SK-N-MC (cell line): ENCODE results near the gene CPSF7.
"Not testable (repeated sequence)": the region's sequence is repeated elsewhere in the genome, so short reads cannot be mapped to it uniquely, and the experiment has no call there.

Experiments
- DNase-seq: peaks from one replicate; pipeline ENCODE4 v3.0.0-alpha.2; 2011; ENCODE audit warnings: low read depth, low spot score
- H3K27ac ChIP-seq: fragments of 200-600 bp; sonication (generic); 2 replicates; pipeline ENCODE4 v1.5.1; 2016; ENCODE audit warnings: mixed run types
- H3K36me3 ChIP-seq: fragments of 200-600 bp; sonication (generic); 2 replicates; pipeline ENCODE4 v1.6.1; 2017; ENCODE audit warnings: antibody characterized with exemption, low read length, mixed read lengths; ENCODE audit not compliant: insufficient read depth
- H3K4me3 ChIP-seq: fragments of 200-600 bp; sonication (generic); 2 replicates; pipeline ENCODE4 v1.5.1; 2016
- H3K9ac ChIP-seq: fragments of 200-600 bp; sonication (generic); 2 replicates; pipeline ENCODE4 v1.8.0; 2017; ENCODE audit warnings: mixed run types, mixed read lengths; ENCODE audit not compliant: insufficient read length
- H3K9me3 ChIP-seq: fragments of 200-600 bp; sonication (generic); 2 replicates; pipeline ENCODE4 v1.6.1; 2017; ENCODE audit warnings: low read depth, mild to moderate bottlenecking, antibody characterized with exemption, low read length, moderate library complexity, mixed read lengths
- EZH2 ChIP-seq: fragments of 200-600 bp; sonication (generic); IDR thresholded peaks from one replicate; pipeline ENCODE4 v1.6.1; 2017; ENCODE audit warnings: antibody characterized with exemption
- FOXP2 ChIP-seq: optimal IDR thresholded peaks from 2 replicates; pipeline ENCODE3; 2011; ENCODE audit warnings: mild to moderate bottlenecking, moderate library complexity; ENCODE audit not compliant: insufficient read depth; ENCODE audit errors: extremely low read length, control extremely low read depth
- POLR2AphosphoS5 ChIP-seq: IDR thresholded peaks from 2 replicates; pipeline ENCODE4 v1.6.1; 2012; ENCODE audit warnings: mild to moderate bottlenecking, low read depth, low read length, borderline replicate concordance

CPSF7 gene

DNA sequence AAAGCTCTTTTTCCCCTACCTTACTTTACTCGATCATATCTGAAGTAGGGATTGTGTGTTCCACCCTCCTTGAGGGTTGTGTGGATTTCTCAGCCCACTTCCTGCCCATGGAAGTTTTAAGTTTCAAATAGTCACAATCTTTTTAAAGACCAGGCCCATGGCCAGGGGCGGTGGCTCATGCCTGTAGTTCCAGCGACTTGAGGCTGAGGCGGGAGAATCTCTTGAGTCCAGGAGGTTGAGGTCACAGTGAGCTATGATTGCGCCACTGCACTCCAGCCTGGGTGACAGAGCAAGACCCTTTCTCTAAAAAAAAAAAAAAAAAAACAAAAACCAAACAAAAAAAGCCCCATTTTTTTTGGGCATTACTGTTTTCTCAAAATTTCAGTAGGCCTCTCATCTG is 42.5 kb upstream of the CPSF7 start:
- TF ChIP-seq FOXP2, result no peak
- TF ChIP-seq POLR2AphosphoS5, result no peak
- no peak for TF ChIP-seq EZH2
- no peaks in the 10 kb centered on the region for H3K9me3 ChIP-seq
- H3K36me3 ChIP-seq, result no peaks in the 10 kb centered on the region
- H3K9ac ChIP-seq, result no peak overlapping the region
- H3K4me3 ChIP-seq, result no peak overlapping the region
- H3K27ac ChIP-seq, result no peak overlapping the region
- no peak for DNase-seq

DNA sequence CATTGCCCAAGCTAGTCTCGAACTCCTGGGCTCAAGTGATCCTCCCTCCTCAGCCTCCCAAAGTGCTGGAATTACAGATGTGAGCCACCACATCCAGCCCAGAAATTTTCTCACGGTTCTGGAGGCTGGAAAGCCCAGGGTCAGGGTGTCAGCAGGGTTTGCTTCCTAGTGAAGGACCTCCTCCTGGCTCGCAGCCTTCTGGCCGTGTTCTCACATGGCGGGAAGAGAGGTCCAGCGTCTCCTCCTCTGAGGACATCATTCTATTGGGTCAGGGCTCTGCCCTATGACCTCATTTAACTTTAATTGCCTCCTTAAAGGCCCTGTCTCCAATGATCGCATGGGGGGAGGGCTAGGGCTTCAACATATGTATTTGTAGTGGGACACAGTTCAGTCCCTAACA is 38.2 kb upstream of the CPSF7 start:
- no peak overlapping the region for H3K27ac ChIP-seq
- TF ChIP-seq POLR2AphosphoS5 (no peak), EZH2 (no peak), FOXP2 (no peak)
- DNase-seq, result no peak
- H3K4me3 ChIP-seq, result no peak overlapping the region
- H3K36me3 ChIP-seq, result no peaks in the 10 kb centered on the region
- H3K9me3 ChIP-seq, result no peaks in the 10 kb centered on the region
- no peak overlapping the region for H3K9ac ChIP-seq

DNA sequence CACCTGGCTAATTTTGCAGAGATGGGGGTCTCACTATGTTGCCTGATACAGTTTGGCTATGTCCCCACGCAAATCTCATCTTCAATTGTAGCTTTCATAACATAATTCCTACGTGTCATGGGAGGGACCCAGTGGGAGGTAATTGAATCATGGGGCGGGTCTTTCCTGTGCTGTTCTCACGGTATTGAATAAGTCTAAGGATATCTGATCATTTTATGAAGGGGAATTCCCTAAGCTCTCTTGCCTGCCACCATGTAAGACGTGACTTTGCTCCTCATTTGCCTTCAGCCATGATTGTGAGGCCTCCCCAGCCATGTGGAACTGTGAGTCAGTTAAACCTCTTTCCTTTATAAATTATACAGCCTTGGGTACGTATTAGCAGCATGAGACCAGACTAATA is 37.8 kb upstream of the CPSF7 start:
- not testable (repeated sequence) for H3K36me3 ChIP-seq, H3K27ac ChIP-seq, H3K9ac ChIP-seq, H3K4me3 ChIP-seq, DNase-seq, H3K9me3 ChIP-seq

DNA sequence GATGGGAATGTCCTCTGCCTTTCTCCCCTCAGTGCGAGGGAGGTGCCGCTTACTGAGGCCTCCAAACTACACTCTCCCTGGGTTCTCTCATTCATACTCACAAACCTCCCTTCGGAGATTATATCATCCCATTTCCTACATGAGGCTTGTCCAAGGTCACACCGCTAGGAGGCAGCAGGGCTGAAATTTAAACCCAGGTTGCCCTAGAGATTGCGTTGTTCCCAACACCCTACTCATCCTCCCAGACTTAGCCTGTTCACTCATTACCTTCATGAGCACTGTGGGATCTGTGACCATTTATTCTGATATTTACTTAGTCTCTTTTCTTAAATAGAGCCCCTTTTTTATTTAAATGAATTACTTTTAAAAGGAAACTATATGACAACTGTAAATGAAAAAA is 31.2 kb upstream of the CPSF7 start:
- Histone ChIP-seq H3K27ac (no peak overlapping the region), H3K36me3 (no peaks in the 10 kb centered on the region), H3K9me3 (no peaks in the 10 kb centered on the region), H3K4me3 (no peak overlapping the region), H3K9ac (no peak overlapping the region)
- TF ChIP-seq FOXP2 (no peak), EZH2 (no peak), POLR2AphosphoS5 (no peak)
- no peak for DNase-seq

DNA sequence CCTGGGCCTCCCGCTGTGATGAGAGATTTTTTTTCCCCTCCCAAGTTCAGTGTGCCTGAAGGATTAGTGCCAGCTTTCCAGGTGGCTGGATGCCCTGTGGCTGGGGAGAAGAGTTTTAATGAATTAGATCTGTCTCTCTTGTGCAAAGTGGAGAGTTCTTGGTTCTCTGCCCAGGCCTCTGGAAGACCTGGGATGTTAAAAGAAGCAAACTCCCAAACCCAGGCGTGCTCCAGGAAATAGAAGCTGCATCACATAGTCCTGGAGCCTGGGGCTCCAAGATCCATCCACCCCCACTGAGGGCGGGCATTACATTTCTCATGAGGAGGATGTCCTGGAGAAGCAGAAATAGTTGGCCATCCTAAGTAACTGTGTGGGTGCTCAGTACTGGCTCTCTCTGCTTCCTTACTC is 30.7 kb upstream of the CPSF7 start:
- Histone ChIP-seq H3K27ac (no peak overlapping the region), H3K36me3 (no peaks in the 10 kb centered on the region), H3K9me3 (no peaks in the 10 kb centered on the region), H3K4me3 (no peak overlapping the region), H3K9ac (no peak overlapping the region)
- no peak for TF ChIP-seq EZH2
- no peak for TF ChIP-seq FOXP2
- no peak for TF ChIP-seq POLR2AphosphoS5
- DNase-seq, result no peak

DNA sequence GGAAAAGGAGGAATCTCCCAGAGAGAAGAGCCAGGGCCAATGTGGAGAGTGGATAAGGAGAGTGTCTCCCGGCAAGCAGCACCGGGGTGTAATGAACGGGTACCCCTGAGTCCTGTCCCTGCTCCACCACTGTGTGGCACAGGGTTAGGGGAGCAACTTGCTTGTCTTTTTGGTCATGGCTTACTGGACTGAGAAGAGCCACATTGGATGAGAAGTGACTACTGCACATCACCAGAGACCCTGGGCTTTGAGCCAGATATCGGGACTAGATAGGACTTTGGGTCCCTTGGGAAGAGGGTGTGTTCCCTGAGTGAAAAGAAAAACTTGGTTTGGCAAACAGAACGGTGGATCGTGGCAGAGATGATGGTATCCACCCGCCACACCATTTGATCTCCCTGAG is 24.7 kb upstream of the CPSF7 start:
- no peak for TF ChIP-seq FOXP2
- TF ChIP-seq EZH2, result no peak
- no peak for TF ChIP-seq POLR2AphosphoS5
- Histone ChIP-seq H3K9ac (no peak overlapping the region), H3K27ac (no peak overlapping the region)

DNA sequence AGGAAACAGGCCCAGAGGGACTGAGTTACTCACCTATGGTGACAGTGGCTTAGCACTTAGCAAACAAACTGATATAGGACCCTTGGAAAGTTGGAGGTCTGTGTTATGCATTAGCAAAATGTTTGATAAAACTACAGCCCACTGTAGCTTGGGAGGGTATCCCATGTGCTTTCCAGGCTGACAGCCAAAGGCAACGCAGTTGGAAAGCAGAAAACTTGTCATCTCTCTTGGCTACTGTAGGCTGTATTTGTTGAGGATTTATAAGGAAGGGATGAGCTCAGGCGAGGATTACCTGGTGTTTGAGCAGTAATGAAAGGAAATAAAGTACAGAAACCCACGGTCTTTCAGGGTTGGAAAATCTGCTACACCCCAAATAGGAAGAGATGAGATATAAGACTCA is 23.9 kb upstream of the CPSF7 start:
- TF ChIP-seq EZH2 (no peak), POLR2AphosphoS5 (no peak), FOXP2 (no peak)

More for the DNA sequence above, 24.7 kb upstream of the CPSF7 start:
- DNase-seq, result no peak
- H3K36me3 ChIP-seq, result peaks cover 2% of the 10 kb centered on the region; the same call in 1 of the 2 replicates
- no peaks in the 10 kb centered on the region for H3K9me3 ChIP-seq
- no peak overlapping the region for H3K4me3 ChIP-seq

DNA sequence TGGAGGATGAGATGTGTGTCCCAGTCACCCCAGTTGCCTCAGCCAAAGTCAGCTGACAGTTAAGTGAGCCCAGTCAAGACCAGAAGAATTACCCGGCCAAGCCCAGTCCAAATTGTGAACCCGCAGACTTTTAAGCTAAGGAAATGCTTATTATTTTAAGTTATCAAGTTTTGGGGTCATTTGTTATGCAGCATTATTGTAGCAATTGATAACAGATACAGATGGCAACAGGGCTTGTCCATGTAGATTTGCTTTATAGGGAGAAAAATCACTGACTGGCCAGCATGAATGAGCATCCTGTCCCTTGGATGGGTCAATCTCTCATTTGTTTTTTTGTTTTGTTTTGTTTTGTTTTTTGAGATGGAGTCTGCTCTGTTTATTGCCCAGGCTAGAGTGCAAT is 23.1 kb upstream of the CPSF7 start:
- H3K36me3 ChIP-seq, result peaks cover 17% of the 10 kb centered on the region

More for the DNA sequence above, 23.9 kb upstream of the CPSF7 start:
- Histone ChIP-seq H3K9ac (no peak overlapping the region), H3K9me3 (no peaks in the 10 kb centered on the region), H3K27ac (no peak overlapping the region), H3K36me3 (peaks cover 9% of the 10 kb centered on the region), H3K4me3 (no peak overlapping the region)
- DNase-seq, result no peak

DNA sequence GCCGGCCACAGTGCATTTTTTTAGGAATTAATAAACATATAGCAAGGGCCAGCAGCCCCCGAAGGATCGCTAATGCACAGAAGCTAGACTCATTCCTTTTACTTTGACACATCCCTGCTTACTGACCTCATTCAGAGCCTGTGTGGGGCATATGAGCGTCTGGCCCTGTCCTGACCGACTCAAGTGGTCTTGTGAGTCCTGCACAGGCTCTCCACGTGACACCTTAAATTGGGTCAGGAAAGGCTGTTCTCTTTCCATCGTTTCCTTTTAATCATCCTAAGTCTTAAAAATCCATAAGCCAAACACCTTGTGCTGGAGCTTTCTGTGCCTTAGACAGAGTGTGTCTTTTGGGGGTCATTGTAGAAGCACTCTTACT is 18.8 kb upstream of the CPSF7 start:
- no peak for TF ChIP-seq EZH2
- no peak for TF ChIP-seq FOXP2
- no peak for TF ChIP-seq POLR2AphosphoS5
- DNase-seq, result no peak
- H3K9me3 ChIP-seq, result no peaks in the 10 kb centered on the region
- H3K9ac ChIP-seq, result no peak overlapping the region
- H3K36me3 ChIP-seq, result peaks cover 42% of the 10 kb centered on the region
- no peak overlapping the region for H3K27ac ChIP-seq
- no peak overlapping the region for H3K4me3 ChIP-seq

More for the DNA sequence above, 23.1 kb upstream of the CPSF7 start:
- H3K27ac ChIP-seq, result no peak overlapping the region
- no peak for DNase-seq
- H3K9ac ChIP-seq, result no peak overlapping the region
- TF ChIP-seq FOXP2, result no peak
- no peak for TF ChIP-seq POLR2AphosphoS5
- no peak for TF ChIP-seq EZH2
- no peak overlapping the region for H3K4me3 ChIP-seq
- H3K9me3 ChIP-seq, result no peaks in the 10 kb centered on the region
